K562 (cell line): Measurements from ENCODE around the gene PRM3. TPM values are rescaled to one million over a fixed set of nuclear protein-coding genes. Genes with fewer than 3 reads are reported as not detected.

Source experiments
- BRD9 ChIP-seq: fragments of 450-650 bp; IDR thresholded peaks from 2 replicates; pipeline ENCODE4 v1.6.1; 2018; ENCODE audit warnings: low read depth; ENCODE audit not compliant: partially characterized antibody
- CHD4 ChIP-seq: fragments of 200-600 bp; sonication (generic); IDR thresholded peaks from 3 replicates; pipeline ENCODE4 v1.6.1; 2012; ENCODE audit warnings: low read depth, mild to moderate bottlenecking, mixed read lengths, low read length, inconsistent platforms; ENCODE audit not compliant: insufficient read depth, insufficient replicate concordance, poor library complexity, severe bottlenecking
- COPS2 ChIP-seq: fragments of 450-650 bp; conservative IDR thresholded peaks from 2 replicates; pipeline ENCODE4 v1.6.1; 2016; ENCODE audit warnings: mild to moderate bottlenecking, moderate library complexity
- EP400 ChIP-seq: fragments of 450-650 bp; IDR thresholded peaks from 2 replicates; pipeline ENCODE4 v1.6.1; 2017; ENCODE audit warnings: antibody characterized with exemption, mild to moderate bottlenecking, moderate library complexity
- KAT2B ChIP-seq: IDR thresholded peaks from one replicate; pipeline ENCODE4 v1.6.1; 2012; ENCODE audit warnings: low read depth, mild to moderate bottlenecking, control low read depth, inconsistent platforms, low read length, moderate library complexity
- MYC ChIP-seq, 2 experiments: fragments of 250-450 bp in 1 of 2; sonication (Bioruptor Pico) in 1 of 2; IDR thresholded peaks; 2 replicates each; pipeline versions ENCODE4 v1.5.1 to v1.6.1; 2012 to 2021; ENCODE audit warnings: low read depth in 2 of 2, borderline replicate concordance in 1 of 2, improper control_type of control experiment in 1 of 2, low read length in 1 of 2, mild to moderate bottlenecking in 1 of 2, moderate library complexity in 1 of 2
- NFATC3 ChIP-seq: fragments of 450-650 bp; IDR thresholded peaks from 2 replicates; pipeline ENCODE4 v1.6.1; 2017; ENCODE audit warnings: mild to moderate bottlenecking
- RBM34 ChIP-seq: fragments of 200-400 bp; formaldehyde crosslinking; IDR thresholded peaks from 2 replicates; pipeline ENCODE4 v1.6.1; 2018; ENCODE audit warnings: low read length, borderline replicate concordance; ENCODE audit not compliant: insufficient read depth
- SETDB1 ChIP-seq: IDR thresholded peaks from one replicate; pipeline ENCODE4 v1.6.1; 2012; ENCODE audit warnings: low read length, control low read depth, inconsistent platforms
- SMC3 ChIP-seq: conservative IDR thresholded peaks from 2 replicates; pipeline ENCODE4 v1.6.1; 2011; ENCODE audit warnings: low read depth, low read length, improper control_type of control experiment; ENCODE audit not compliant: insufficient read depth
- STAT5B ChIP-seq: fragments of 250-450 bp; sonication (Bioruptor Pico); IDR thresholded peaks from 2 replicates; pipeline ENCODE4 v1.8.0; 2021; ENCODE audit warnings: mild to moderate bottlenecking, inconsistent platforms
- TAL1 ChIP-seq: fragments of 450-650 bp; IDR thresholded peaks from 2 replicates; pipeline ENCODE4 v1.6.1; 2016; ENCODE audit warnings: mild to moderate bottlenecking
- ZNF239 ChIP-seq: fragments of 250-450 bp; sonication (Bioruptor Pico); IDR thresholded peaks from 2 replicates; pipeline ENCODE4 v1.4.0; 2020; ENCODE audit warnings: mild to moderate bottlenecking
- ZNF77 ChIP-seq: fragments of 250-450 bp; sonication (Bioruptor Pico); IDR thresholded peaks from 2 replicates; pipeline ENCODE4 v1.5.0; 2020
- polyA plus RNA-seq, 8 experiments: library from polyadenylated mRNA; depleted of rRNA in 4 of 8; stranded (reverse) in 5 of 8; unstranded in 3 of 8; fragments of >200 nt; fragmentation: Nextera tagmentation in 2 of 8; fragmentation: Illumina TruSeq in 1 of 8; extraction: Ambion mirVana in 2 of 8; extraction: Trizol in 1 of 8; gene quantifications; 2 replicates each; pipeline versions ENCODE4 v1.2.1 to v1.2.3, GENCODE V29; 2011 to 2014; ENCODE audit warnings: inconsistent platforms in 1 of 8, missing spikeins in 1 of 8
- total RNA-seq, 7 experiments: library from RNA; depleted of rRNA in 6 of 7; stranded (reverse); fragments of >200 nt in 6 of 7; fragmentation: Illumina TruSeq in 2 of 7; extraction: Trizol in 2 of 7; gene quantifications; 2 replicates each; pipeline versions ENCODE4 v1.2.1 to v1.2.3, GENCODE V29; 2011 to 2021; ENCODE audit warnings: low replicate concordance in 1 of 7
- TF ChIP-seq, protein P1 (sequence below): IDR thresholded peaks from 2 replicates; pipeline ENCODE4 v1.6.1; 2014; ENCODE audit warnings: antibody characterized with exemption
- TF ChIP-seq, protein P2 (sequence below): fragments of 450-650 bp; formaldehyde crosslinking; IDR thresholded peaks from 2 replicates; pipeline ENCODE4 v1.4.0; 2020; ENCODE audit warnings: mild to moderate bottlenecking
- TF ChIP-seq, protein P3 (sequence below): fragments of 150-350 bp; IDR thresholded peaks from 2 replicates; pipeline ENCODE4 v1.6.1; 2014; ENCODE audit warnings: low read depth, mild to moderate bottlenecking, low read length, borderline replicate concordance
- TF ChIP-seq, protein P4 (sequence below), 2 experiments: fragments of 450-650 bp in 1 of 2; IDR thresholded peaks; 2 replicates each; pipeline ENCODE4 v1.6.1; 2011 to 2017; ENCODE audit warnings: low read depth in 2 of 2, antibody characterized with exemption in 1 of 2, borderline replicate concordance in 1 of 2, low read length in 1 of 2, mild to moderate bottlenecking in 1 of 2, mixed read lengths in 1 of 2; ENCODE audit not compliant: control insufficient read depth in 1 of 2

The PRM3 gene
- total and polyA plus RNA-seq, 9 of the 15 experiments (the other 6 are each of a cell fraction or from before 2014, with no cell fraction given): not detected

DNA sequence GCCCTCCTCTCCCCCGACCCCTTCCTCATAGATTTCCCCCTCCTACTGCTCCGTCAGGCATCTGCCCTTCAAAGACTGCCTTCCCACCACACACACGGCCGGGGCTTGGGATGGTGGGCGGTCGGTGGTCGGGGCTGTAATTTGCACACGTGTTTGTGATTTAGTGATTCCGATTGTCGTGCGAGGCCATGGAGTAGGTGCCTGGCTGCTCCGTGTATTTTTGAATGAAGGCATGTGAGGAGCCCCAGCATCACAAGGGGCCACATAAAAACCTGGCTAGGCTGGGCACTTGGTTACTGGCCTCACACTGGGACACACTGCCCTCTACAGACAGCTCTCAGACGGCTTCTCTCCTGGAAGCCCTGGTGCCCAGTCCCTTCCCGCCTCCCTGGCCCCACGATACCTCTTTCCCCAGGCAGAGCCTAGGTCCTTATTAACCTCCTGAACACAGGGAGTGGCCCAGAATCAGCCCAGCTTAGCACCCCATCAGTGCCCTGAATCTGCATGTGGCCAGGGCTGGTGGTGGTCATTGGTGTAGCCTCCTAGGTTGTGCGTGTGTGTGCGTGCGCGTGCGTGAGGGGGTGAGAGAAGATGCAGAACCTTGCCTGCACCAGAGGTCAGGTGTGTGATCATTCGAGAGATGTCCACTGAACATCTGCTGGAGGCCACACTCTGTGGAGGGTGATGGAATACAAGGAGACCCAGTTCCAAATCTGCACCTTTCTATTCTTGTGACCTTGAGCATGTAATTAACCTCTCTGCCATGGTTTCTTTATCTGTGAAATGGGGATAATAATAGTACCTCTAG is 16.1 kb downstream of the PRM3 start (continued):
- TF ChIP-seq MYC (IDR thresholded peaks at IDR 0.05; ENCODE audit: low read depth, low read length): no peak
- no peak for TF ChIP-seq MYC (CRISPR knock-in tag; IDR thresholded peaks at IDR 0.05; ENCODE audit: borderline replicate concordance, low read depth)
- no peak for TF ChIP-seq COPS2
- TF ChIP-seq NFATC3: no peak
- TF ChIP-seq SMC3: peak; percentile 82
- no peak; the same call in 1 of the 2 replicates for TF ChIP-seq TAL1
- TF ChIP-seq ZNF77 (CRISPR knock-in tag): no peak
- TF ChIP-seq EP400: no peak
- no peak for TF ChIP-seq RBM34
- TF ChIP-seq BRD9: no peak
- TF ChIP-seq, protein P1, sequence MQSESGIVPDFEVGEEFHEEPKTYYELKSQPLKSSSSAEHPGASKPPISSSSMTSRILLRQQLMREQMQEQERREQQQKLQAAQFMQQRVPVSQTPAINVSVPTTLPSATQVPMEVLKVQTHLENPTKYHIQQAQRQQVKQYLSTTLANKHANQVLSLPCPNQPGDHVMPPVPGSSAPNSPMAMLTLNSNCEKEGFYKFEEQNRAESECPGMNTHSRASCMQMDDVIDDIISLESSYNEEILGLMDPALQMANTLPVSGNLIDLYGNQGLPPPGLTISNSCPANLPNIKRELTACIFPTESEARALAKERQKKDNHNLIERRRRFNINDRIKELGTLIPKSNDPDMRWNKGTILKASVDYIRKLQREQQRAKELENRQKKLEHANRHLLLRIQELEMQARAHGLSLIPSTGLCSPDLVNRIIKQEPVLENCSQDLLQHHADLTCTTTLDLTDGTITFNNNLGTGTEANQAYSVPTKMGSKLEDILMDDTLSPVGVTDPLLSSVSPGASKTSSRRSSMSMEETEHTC: no peak
- no peak for TF ChIP-seq KAT2B
- TF ChIP-seq, protein P2, sequence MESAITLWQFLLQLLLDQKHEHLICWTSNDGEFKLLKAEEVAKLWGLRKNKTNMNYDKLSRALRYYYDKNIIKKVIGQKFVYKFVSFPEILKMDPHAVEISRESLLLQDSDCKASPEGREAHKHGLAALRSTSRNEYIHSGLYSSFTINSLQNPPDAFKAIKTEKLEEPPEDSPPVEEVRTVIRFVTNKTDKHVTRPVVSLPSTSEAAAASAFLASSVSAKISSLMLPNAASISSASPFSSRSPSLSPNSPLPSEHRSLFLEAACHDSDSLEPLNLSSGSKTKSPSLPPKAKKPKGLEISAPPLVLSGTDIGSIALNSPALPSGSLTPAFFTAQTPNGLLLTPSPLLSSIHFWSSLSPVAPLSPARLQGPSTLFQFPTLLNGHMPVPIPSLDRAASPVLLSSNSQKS (CRISPR knock-in tag): no peak
- TF ChIP-seq, protein P3, sequence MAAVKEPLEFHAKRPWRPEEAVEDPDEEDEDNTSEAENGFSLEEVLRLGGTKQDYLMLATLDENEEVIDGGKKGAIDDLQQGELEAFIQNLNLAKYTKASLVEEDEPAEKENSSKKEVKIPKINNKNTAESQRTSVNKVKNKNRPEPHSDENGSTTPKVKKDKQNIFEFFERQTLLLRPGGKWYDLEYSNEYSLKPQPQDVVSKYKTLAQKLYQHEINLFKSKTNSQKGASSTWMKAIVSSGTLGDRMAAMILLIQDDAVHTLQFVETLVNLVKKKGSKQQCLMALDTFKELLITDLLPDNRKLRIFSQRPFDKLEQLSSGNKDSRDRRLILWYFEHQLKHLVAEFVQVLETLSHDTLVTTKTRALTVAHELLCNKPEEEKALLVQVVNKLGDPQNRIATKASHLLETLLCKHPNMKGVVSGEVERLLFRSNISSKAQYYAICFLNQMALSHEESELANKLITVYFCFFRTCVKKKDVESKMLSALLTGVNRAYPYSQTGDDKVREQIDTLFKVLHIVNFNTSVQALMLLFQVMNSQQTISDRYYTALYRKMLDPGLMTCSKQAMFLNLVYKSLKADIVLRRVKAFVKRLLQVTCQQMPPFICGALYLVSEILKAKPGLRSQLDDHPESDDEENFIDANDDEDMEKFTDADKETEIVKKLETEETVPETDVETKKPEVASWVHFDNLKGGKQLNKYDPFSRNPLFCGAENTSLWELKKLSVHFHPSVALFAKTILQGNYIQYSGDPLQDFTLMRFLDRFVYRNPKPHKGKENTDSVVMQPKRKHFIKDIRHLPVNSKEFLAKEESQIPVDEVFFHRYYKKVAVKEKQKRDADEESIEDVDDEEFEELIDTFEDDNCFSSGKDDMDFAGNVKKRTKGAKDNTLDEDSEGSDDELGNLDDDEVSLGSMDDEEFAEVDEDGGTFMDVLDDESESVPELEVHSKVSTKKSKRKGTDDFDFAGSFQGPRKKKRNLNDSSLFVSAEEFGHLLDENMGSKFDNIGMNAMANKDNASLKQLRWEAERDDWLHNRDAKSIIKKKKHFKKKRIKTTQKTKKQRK: no peak
- TF ChIP-seq CHD4: no peak
- no peak for TF ChIP-seq ZNF239 (CRISPR knock-in tag)
- TF ChIP-seq, protein P4, sequence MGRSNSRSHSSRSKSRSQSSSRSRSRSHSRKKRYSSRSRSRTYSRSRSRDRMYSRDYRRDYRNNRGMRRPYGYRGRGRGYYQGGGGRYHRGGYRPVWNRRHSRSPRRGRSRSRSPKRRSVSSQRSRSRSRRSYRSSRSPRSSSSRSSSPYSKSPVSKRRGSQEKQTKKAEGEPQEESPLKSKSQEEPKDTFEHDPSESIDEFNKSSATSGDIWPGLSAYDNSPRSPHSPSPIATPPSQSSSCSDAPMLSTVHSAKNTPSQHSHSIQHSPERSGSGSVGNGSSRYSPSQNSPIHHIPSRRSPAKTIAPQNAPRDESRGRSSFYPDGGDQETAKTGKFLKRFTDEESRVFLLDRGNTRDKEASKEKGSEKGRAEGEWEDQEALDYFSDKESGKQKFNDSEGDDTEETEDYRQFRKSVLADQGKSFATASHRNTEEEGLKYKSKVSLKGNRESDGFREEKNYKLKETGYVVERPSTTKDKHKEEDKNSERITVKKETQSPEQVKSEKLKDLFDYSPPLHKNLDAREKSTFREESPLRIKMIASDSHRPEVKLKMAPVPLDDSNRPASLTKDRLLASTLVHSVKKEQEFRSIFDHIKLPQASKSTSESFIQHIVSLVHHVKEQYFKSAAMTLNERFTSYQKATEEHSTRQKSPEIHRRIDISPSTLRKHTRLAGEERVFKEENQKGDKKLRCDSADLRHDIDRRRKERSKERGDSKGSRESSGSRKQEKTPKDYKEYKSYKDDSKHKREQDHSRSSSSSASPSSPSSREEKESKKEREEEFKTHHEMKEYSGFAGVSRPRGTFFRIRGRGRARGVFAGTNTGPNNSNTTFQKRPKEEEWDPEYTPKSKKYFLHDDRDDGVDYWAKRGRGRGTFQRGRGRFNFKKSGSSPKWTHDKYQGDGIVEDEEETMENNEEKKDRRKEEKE (IDR thresholded peaks at IDR 0.05; ENCODE audit: borderline replicate concordance in 1 of 2, control insufficient read depth in 1 of 2, low read depth in 2 of 2, low read length in 1 of 2): no peak
- no peak for TF ChIP-seq SETDB1
- TF ChIP-seq STAT5B (CRISPR knock-in tag): no peak
